ENCODE data around the gene AADACL3. TPM values are rescaled to one million over a fixed set of nuclear protein-coding genes. Genes with fewer than 3 reads are reported as not detected.

The AADACL3 gene
- total and polyA plus RNA-seq, 2 of the 13 experiments (the other 11 are each of a cell fraction or from before 2014, with no cell fraction given) = not detected

DNA sequence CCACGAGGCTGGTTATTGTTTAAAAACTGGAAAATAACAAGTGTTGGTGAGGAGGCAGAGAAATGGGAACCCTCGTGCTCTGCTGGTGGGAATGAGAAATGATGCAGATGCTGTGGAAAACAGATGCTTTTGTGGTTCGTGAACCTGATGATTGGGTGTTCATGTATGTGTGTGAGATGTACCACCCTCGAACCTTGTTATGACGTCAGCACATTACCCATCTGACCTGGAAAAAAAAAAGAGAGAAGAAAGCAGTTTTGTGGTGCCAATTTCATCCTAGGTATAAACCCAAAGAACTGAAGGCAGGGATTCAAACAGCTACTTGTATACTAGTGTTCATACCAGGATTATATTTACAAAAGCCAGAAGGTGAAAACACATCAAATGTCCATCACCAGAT lies 23.7 kb downstream of the AADACL3 start:
- Histone ChIP-seq H3K9me3 (ENCODE audit: low read length) (no peaks in the 10 kb centered on the region), H3K79me2 (ENCODE audit: insufficient read depth, low read length) (no peaks in the 10 kb centered on the region), H3K27ac (ENCODE audit: extremely low read length, insufficient read depth, low read length) (no peak overlapping the region), H3K27me3 (ENCODE audit: control insufficient read depth in 1 of 2, insufficient read depth in 2 of 2, low read length in 2 of 2) (no peaks in the 10 kb centered on the region), H4K20me1 (ENCODE audit: insufficient read depth, low read length) (no peaks in the 10 kb centered on the region), H3K4me3 (replicated peaks in 1 of 3; ENCODE audit: insufficient read depth in 1 of 3, low read depth in 2 of 3, low read length in 3 of 3) (no peak overlapping the region), H2AFZ (ENCODE audit: low read length) (no peak overlapping the region), H3K36me3 (replicated peaks in 1 of 2; ENCODE audit: control insufficient read depth in 1 of 2, insufficient read depth in 2 of 2, low read length in 2 of 2) (no peaks in the 10 kb centered on the region), H3K4me2 (ENCODE audit: low read depth, low read length) (no peak overlapping the region), H3K4me1 (ENCODE audit: insufficient read depth, low read length) (no peaks in the 10 kb centered on the region), H3K9ac (ENCODE audit: insufficient read depth, low read depth, low read length) (no peak overlapping the region)
- BruUV-seq (replicated peaks) = no TSS peak
- ChIA-PET CTCF (ENCODE audit: low intra/inter-chr PET ratio, low total read pairs) (no interaction called here), POLR2A (no interaction called here)
- DNase-seq (ENCODE audit: low spot score) (no peak), FAIRE-seq (no peak), ATAC-seq (no peak)
- in situ Hi-C loops (cut with HindIII; ENCODE audit: extremely low pct_ligation_motif_present, low pct_unique_long_range_greater_than_20kb) (no loop called here), intact Hi-C loops (cut with micrococcal nuclease; ENCODE audit: unreplicated experiment) (loop anchor here (2.0 kb wide), 1 partner anchor 71 kb away; no protein-coding TSS in a partner anchor)
- 2% methylated on average over 5 of the region's 5 CpGs for WGBS (ENCODE audit: low lambda C conversion rate)
- TF ChIP-seq ATF7 (IDR thresholded peaks at IDR 0.05) (peak; percentile 94), ATF7 (CRISPR knock-in tag; IDR thresholded peaks at IDR 0.05) (no peak), NR3C1 (CRISPR knock-in tag; IDR thresholded peaks at IDR 0.05) (no peak), DNMT3B (CRISPR knock-in tag; conservative IDR thresholded peaks at IDR 0.05) (no peak), ZNF720 (CRISPR knock-in tag; IDR thresholded peaks at IDR 0.05) (no peak), CREB1 (IDR thresholded peaks at IDR 0.05) (peak; percentile 95), CREB1 (CRISPR knock-in tag; IDR thresholded peaks at IDR 0.05) (no peak), FLYWCH1 (CRISPR knock-in tag; IDR thresholded peaks at IDR 0.05) (no peak), ZFP36L2 (CRISPR knock-in tag; IDR thresholded peaks at IDR 0.05) (no peak)

GRCh38 chr1:12741946-12742345 lies 26.0 kb downstream of the AADACL3 start:
- in situ Hi-C loops (cut with HindIII; ENCODE audit: extremely low pct_ligation_motif_present, low pct_unique_long_range_greater_than_20kb) (no loop called here), intact Hi-C loops (cut with micrococcal nuclease; ENCODE audit: unreplicated experiment) (no loop called here)
- no peak for ATAC-seq
- WGBS (ENCODE audit: low lambda C conversion rate) = 7% methylated on average over 3 of the region's 3 CpGs
- ChIA-PET CTCF (ENCODE audit: low intra/inter-chr PET ratio, low total read pairs) (no interaction called here), POLR2A (no interaction called here)
- FAIRE-seq = no peak
- peak; percentile 74 for TF ChIP-seq ZNF121 (CRISPR knock-in tag; IDR thresholded peaks at IDR 0.05)
- 0 out of 2 replicates have a peak, but pooled peaks have one; percentile 9 for TF ChIP-seq NR2F6 (IDR thresholded peaks at IDR 0.05)
- TF ChIP-seq NR2F6 (CRISPR knock-in tag; IDR thresholded peaks at IDR 0.05) = no peak
- no peak for TF ChIP-seq ZNF44 (CRISPR knock-in tag; IDR thresholded peaks at IDR 0.05)
- no peak for TF ChIP-seq ASH2L (IDR thresholded peaks at IDR 0.05; ENCODE audit: insufficient read length, low read depth, low read length)
- TF ChIP-seq, protein P1, sequence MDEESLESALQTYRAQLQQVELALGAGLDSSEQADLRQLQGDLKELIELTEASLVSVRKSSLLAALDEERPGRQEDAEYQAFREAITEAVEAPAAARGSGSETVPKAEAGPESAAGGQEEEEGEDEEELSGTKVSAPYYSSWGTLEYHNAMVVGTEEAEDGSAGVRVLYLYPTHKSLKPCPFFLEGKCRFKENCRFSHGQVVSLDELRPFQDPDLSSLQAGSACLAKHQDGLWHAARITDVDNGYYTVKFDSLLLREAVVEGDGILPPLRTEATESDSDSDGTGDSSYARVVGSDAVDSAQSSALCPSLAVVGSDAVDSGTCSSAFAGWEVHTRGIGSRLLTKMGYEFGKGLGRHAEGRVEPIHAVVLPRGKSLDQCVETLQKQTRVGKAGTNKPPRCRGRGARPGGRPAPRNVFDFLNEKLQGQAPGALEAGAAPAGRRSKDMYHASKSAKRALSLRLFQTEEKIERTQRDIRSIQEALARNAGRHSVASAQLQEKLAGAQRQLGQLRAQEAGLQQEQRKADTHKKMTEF (CRISPR knock-in tag; IDR thresholded peaks at IDR 0.05) = no peak
- TF ChIP-seq KLF15 (CRISPR knock-in tag; IDR thresholded peaks at IDR 0.05; ENCODE audit: borderline replicate concordance) = no peak
- no peak for TF ChIP-seq ZNF460 (CRISPR knock-in tag; IDR thresholded peaks at IDR 0.05; ENCODE audit: borderline replicate concordance)
- TF ChIP-seq CREM (IDR thresholded peaks at IDR 0.05) = no peak
- TF ChIP-seq CREM (CRISPR knock-in tag; IDR thresholded peaks at IDR 0.05) = no peak
- no peak for TF ChIP-seq CAMTA2 (CRISPR knock-in tag; IDR thresholded peaks at IDR 0.05; ENCODE audit: borderline replicate concordance)
- TF ChIP-seq, protein P2, sequence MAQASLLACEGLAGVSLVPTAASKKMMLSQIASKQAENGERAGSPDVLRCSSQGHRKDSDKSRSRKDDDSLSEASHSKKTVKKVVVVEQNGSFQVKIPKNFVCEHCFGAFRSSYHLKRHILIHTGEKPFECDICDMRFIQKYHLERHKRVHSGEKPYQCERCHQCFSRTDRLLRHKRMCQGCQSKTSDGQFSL (CRISPR knock-in tag; IDR thresholded peaks at IDR 0.05) = no peak
- TF ChIP-seq ZNF468 (CRISPR knock-in tag; IDR thresholded peaks at IDR 0.05) = no peak
- DNase-seq (ENCODE audit: low spot score) = no peak
- H3K9ac ChIP-seq (ENCODE audit: insufficient read depth, low read depth, low read length) = no peak overlapping the region
- BruUV-seq (replicated peaks) = no TSS peak
- H3K9me3 ChIP-seq (ENCODE audit: low read length) = no peaks in the 10 kb centered on the region
- no peaks in the 10 kb centered on the region for H3K36me3 ChIP-seq (replicated peaks in 1 of 2; ENCODE audit: control insufficient read depth in 1 of 2, insufficient read depth in 2 of 2, low read length in 2 of 2)
- no peak overlapping the region for H3K27ac ChIP-seq (ENCODE audit: extremely low read length, insufficient read depth, low read length)
- H3K4me2 ChIP-seq (ENCODE audit: low read depth, low read length) = no peak overlapping the region
- no peaks in the 10 kb centered on the region for H3K79me2 ChIP-seq (ENCODE audit: insufficient read depth, low read length)
- no peaks in the 10 kb centered on the region for H4K20me1 ChIP-seq (ENCODE audit: insufficient read depth, low read length)
- no peaks in the 10 kb centered on the region for H3K4me1 ChIP-seq (ENCODE audit: insufficient read depth, low read length)
- H3K4me3 ChIP-seq (replicated peaks in 1 of 3; ENCODE audit: insufficient read depth in 1 of 3, low read depth in 2 of 3, low read length in 3 of 3) = no peak overlapping the region
- H3K27me3 ChIP-seq (ENCODE audit: control insufficient read depth in 1 of 2, insufficient read depth in 2 of 2, low read length in 2 of 2) = no peaks in the 10 kb centered on the region
- H2AFZ ChIP-seq (ENCODE audit: low read length) = no peak overlapping the region

Measured in HepG2 (cell line).